Activated B cell treated with CpG ODN at 0.5 μM for 24 hours (primary cell): Measurements from ENCODE around the gene AFF1. TPM values are rescaled to one million over a fixed set of nuclear protein-coding genes. Genes with fewer than 3 reads are reported as not detected.
A peak's percentile ranks its signal among the peaks of the same experiment; 100 is the strongest.
"Not testable (repeated sequence)": the region's sequence is repeated elsewhere in the genome, so short reads cannot be mapped to it uniquely, and the experiment has no call there.

Source experiments
- ATAC-seq: fragments of 200-7000 bp; cut with Tn5 transposase; one replicate; pipeline ENCODE4 v1.10.0; 2021; ENCODE audit warnings: low read depth, mild to moderate bottlenecking, moderate library complexity
- CTCF ChIA-PET: fragments of 350-600 bp; sonication (Branson Sonifier 250); formaldehyde crosslinking; loops from one replicate; lab custom pipeline; 2021; ENCODE audit warnings: antibody characterized with exemption; lab: Charles Lee
- POLR2A ChIA-PET: fragments of 350-600 bp; sonication (Branson Sonifier 250); formaldehyde crosslinking; loops from one replicate; lab custom pipeline; 2021; ENCODE audit warnings: antibody characterized with exemption; lab: Charles Lee
- DNase-seq: peaks from one replicate; pipeline ENCODE4 v3.0.0; 2022
- H3K27ac Mint-ChIP-seq: one replicate; pipeline ENCODE4 v1.8.0; 2020; ENCODE audit warnings: mixed read lengths
- H3K27me3 Mint-ChIP-seq: one replicate; pipeline ENCODE4 v1.8.0; 2021; ENCODE audit warnings: mixed read lengths
- H3K36me3 Mint-ChIP-seq: one replicate; pipeline ENCODE4 v1.8.0; 2021; ENCODE audit warnings: low read depth, mixed read lengths
- H3K4me1 Mint-ChIP-seq: one replicate; pipeline ENCODE4 v1.8.0; 2021; ENCODE audit warnings: mixed read lengths
- H3K4me3 Mint-ChIP-seq: one replicate; pipeline ENCODE4 v1.8.0; 2020; ENCODE audit warnings: mild to moderate bottlenecking, mixed read lengths
- H3K9me3 Mint-ChIP-seq: one replicate; pipeline ENCODE4 v1.8.0; 2020; ENCODE audit warnings: mixed read lengths
- intact Hi-C: fragments of 100-400 bp; cut with micrococcal nuclease; formaldehyde crosslinking; loops from one replicate; pipeline ENCODE4 v1.15.1; 2024
- total RNA-seq: library from RNA; stranded (reverse); gene quantifications from 2 replicates; pipeline ENCODE4 v1.2.3, GENCODE V29; 2022
- TF ChIP-seq, protein P1 (sequence below): fragments of 200-600 bp; IDR thresholded peaks from one replicate; pipeline ENCODE4 v1.8.0; 2022; ENCODE audit warnings: antibody characterized with exemption, mild to moderate bottlenecking

AFF1 gene
- total RNA-seq, 1 donor from 2014 or later, result 60.8 TPM

DNA sequence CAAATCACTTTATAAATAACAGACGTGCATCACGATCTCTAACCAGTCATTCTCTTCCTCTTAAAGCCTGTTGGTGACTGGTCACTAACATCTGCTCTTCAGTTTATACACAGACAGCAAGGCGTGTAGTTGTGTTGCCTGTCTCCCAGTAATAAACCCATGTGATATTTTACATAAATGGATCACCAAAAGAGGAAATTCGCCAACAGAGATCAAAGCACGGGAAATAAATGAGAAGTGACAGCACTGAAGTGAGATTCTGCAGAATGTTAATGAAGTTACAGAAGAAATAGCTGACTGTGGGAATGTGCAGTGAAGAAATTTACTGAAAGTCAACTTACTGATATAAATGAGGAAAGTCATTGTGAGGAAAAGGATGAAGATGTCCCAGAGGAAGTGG, 47.0 kb downstream of the AFF1 start:
- Mint-ChIP-seq H3K27ac (peak overlapping the region; percentile 2), H3K4me1 (peaks cover 50% of the 10 kb centered on the region), H3K27me3 (no peaks in the 10 kb centered on the region), H3K36me3 (peaks cover 5% of the 10 kb centered on the region), H3K4me3 (peak overlapping the region; percentile 2), H3K9me3 (peaks cover 2% of the 10 kb centered on the region)
- ATAC-seq (peak; percentile 54), DNase-seq (no peak)
- ChIA-PET CTCF (no interaction called here), POLR2A (interaction anchor here (0.6 to 1.7 kb wide), 2 partner anchors 16 to 27 kb away, joined by 4 read pairs; no protein-coding TSS in a partner anchor)
- intact Hi-C loops, result no loop called here
- TF ChIP-seq, protein P1, sequence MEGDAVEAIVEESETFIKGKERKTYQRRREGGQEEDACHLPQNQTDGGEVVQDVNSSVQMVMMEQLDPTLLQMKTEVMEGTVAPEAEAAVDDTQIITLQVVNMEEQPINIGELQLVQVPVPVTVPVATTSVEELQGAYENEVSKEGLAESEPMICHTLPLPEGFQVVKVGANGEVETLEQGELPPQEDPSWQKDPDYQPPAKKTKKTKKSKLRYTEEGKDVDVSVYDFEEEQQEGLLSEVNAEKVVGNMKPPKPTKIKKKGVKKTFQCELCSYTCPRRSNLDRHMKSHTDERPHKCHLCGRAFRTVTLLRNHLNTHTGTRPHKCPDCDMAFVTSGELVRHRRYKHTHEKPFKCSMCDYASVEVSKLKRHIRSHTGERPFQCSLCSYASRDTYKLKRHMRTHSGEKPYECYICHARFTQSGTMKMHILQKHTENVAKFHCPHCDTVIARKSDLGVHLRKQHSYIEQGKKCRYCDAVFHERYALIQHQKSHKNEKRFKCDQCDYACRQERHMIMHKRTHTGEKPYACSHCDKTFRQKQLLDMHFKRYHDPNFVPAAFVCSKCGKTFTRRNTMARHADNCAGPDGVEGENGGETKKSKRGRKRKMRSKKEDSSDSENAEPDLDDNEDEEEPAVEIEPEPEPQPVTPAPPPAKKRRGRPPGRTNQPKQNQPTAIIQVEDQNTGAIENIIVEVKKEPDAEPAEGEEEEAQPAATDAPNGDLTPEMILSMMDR, result no peak

DNA sequence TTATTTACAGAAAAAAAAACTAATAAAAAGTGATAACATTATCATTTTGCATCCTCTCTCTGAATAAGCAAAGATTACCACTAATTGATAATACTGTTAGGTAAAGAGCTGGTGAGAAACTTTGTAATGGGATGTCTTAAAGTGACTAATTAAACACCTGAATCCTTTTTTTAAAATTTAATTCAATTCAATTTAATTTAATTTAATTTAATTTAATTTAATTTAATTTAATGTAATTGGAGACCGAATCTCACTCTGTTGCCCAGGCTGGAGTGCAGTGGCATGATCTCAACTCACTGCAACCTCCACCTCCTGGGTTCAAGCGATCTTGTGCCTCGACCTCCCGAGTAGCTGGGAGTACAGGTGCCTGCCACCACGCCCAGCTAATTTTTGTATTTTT, 51.0 kb downstream of the AFF1 start:
- peaks cover 14% of the 10 kb centered on the region for H3K36me3 Mint-ChIP-seq
- ATAC-seq, H3K27ac Mint-ChIP-seq, H3K4me3 Mint-ChIP-seq, intact Hi-C loops, DNase-seq, POLR2A ChIA-PET, H3K27me3 Mint-ChIP-seq, H3K9me3 Mint-ChIP-seq, CTCF ChIA-PET: not testable (repeated sequence)
- H3K4me1 Mint-ChIP-seq, result peaks cover 20% of the 10 kb centered on the region

DNA sequence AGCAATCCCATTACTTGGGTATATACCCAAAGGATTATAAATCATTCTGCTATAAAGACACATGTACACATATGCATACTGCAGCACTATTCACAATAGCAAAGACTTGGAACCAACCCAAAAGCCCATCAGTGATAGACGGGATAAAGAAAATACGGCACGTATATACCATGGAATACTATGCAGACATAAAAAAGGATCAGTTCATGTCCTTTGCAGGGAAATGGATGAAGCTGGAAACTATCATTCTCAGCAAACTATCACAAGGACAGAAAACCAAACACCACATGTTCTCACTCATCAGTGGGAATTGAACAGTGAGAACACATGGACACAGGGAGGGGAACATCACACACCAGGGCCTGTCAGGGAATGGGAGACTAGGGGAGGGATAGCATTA, 54.8 kb downstream of the AFF1 start:
- H3K36me3 Mint-ChIP-seq, ATAC-seq, H3K4me1 Mint-ChIP-seq, H3K27me3 Mint-ChIP-seq, H3K27ac Mint-ChIP-seq, CTCF ChIA-PET, H3K9me3 Mint-ChIP-seq, intact Hi-C loops, DNase-seq, H3K4me3 Mint-ChIP-seq: not testable (repeated sequence)
- POLR2A ChIA-PET, result interaction anchor here (1.8 kb wide), 1 partner anchor 8 kb away, joined by 4 read pairs; no protein-coding TSS in a partner anchor

DNA sequence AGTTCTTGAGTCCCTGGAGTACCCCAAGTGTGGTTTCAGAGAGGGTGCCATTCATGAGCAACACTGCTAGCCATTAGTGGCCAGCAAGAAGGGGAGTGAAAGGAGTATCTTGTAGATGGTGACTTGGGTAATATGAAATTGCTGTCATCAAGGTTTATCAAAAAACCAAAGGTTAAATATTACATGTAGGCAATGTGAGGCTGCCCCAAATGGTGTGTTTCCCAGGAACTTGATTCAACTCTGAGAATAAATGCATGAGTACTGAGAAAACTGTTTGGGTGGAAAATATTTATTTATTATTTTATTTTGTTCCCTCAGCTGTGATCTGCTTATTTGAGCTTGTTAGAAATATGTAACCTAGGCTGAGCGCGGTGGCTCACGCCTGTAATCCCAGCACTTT, 55.7 kb downstream of the AFF1 start:
- DNase-seq, result no peak
- TF ChIP-seq, protein P1, result no peak
- no peak for ATAC-seq
- no peaks in the 10 kb centered on the region for H3K9me3 Mint-ChIP-seq
- intact Hi-C loops, result no loop called here
- no peak overlapping the region for H3K27ac Mint-ChIP-seq
- peaks cover 9% of the 10 kb centered on the region for H3K36me3 Mint-ChIP-seq
- ChIA-PET CTCF (no interaction called here), POLR2A (interaction anchor here (0.8 kb wide), 1 partner anchor 12 kb away, joined by 3 read pairs; no protein-coding TSS in a partner anchor)
- no peak overlapping the region for H3K4me3 Mint-ChIP-seq
- H3K4me1 Mint-ChIP-seq, result peaks cover 7% of the 10 kb centered on the region
- H3K27me3 Mint-ChIP-seq, result no peaks in the 10 kb centered on the region

DNA sequence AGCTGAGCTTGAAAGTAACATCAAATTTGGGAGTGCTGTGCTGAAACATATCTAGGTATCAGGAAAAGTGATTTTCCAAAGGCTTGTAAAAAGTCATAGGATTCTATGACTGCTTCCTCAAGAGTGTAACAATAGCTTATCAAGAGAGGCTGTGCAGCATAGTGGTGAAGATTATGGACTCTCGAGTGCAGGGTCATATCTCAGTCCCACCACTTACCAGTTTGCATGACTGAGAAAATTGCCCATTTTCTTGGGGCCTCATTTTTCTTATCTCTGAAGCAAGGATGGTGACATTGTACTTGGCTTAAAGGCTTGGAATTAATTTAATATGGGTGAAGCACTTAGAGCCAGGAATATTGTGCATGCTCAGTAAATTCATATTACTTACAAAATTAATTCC, 57.2 kb downstream of the AFF1 start:
- TF ChIP-seq, protein P1, result no peak
- ChIA-PET POLR2A (interaction anchor here (1.1 kb wide), 1 partner anchor 15 kb away, joined by 4 read pairs; no protein-coding TSS in a partner anchor), CTCF (interaction anchor here (0.7 kb wide), 1 partner anchor 1854 kb away, joined by 4 read pairs; no protein-coding TSS in a partner anchor)
- DNase-seq (no peak), ATAC-seq (no peak)
- Mint-ChIP-seq H3K4me1 (peaks cover 10% of the 10 kb centered on the region), H3K27ac (no peak overlapping the region), H3K27me3 (no peaks in the 10 kb centered on the region), H3K9me3 (no peaks in the 10 kb centered on the region), H3K4me3 (no peak overlapping the region), H3K36me3 (peaks cover 9% of the 10 kb centered on the region)
- intact Hi-C loops, result no loop called here

DNA sequence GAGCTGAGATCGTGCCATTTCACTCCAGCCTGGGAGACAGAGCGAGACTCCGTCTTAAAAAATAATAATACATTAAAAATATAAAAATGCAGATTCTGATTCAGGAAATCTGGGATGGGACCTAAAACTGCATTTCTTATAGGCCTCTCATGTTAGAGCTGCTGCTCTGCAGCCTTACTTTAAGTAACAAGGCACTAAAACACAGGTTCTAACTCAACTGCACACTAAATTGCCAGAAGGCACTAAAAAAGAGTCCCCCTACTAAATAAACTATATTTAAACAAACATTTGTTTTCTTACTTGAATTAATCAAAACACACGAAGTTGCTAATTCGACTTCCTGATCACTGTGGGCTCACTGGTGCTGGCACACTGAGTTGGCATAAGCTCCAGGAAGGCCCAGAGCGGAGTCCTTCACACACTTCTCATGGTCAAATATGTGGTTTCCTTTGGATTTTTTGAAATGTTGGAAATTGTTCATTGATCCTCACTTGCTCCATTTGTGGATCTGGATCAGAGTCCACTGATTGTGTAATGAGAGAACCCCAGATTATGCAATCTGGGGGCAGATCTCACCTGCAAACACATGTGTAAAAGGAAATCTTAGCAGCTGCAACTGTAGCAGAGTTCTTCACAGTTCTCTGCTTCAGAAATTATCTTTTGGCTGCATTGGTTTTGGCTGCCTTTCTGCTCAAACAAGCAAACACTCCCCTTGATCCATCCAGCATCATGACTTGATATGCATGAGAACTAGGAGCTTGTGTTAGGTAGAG, 59.3 kb downstream of the AFF1 start:
- no peak for ATAC-seq
- Mint-ChIP-seq H3K27ac (no peak overlapping the region), H3K27me3 (no peaks in the 10 kb centered on the region), H3K4me3 (no peak overlapping the region), H3K4me1 (peaks cover 30% of the 10 kb centered on the region), H3K9me3 (no peaks in the 10 kb centered on the region), H3K36me3 (peaks cover 4% of the 10 kb centered on the region)
- intact Hi-C loops, result no loop called here
- no peak for DNase-seq
- TF ChIP-seq, protein P1, result no peak
- CTCF ChIA-PET, result no interaction called here
- POLR2A ChIA-PET, result interaction anchor here (1.0 to 1.1 kb wide), 2 partner anchors 13 to 58 kb away, joined by 4 to 5 read pairs; no protein-coding TSS in a partner anchor
